Fibroblast of peridontal ligament (primary cell): Measurements from ENCODE around the gene MISP.
A peak's percentile ranks its signal among the peaks of the same experiment; 100 is the strongest.

ENCODE experiments used
- DNase-seq: peaks from one replicate; pipeline ENCODE4 v3.0.0-alpha.2; 2010; ENCODE audit errors: extremely low read depth

Gene MISP

GRCh38 chr19:772730-773436 is 22.0 kb downstream of the MISP start:
- DNase-seq, result no peak

DNA sequence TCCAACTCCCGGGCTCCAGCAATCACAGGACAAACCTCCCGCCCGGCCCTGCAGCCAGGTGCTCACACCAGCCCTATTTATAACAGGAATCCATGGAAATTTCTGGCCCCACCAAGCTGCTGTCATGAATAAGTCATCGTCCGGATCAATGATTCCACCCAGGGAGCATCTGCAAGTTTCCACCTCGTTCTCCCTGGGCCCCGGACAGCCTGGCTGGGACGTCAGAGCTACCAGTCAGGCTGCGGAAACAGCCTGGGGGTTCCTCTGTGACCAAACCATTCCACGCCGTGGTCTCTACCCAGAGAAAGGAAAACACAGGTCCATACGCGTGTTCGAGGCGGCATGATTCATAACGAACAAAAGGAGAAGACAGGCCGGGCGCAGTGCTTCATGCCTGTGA is 25.6 kb downstream of the MISP start:
- no peak for DNase-seq

- peak; percentile 98 for DNase-seq
Observed at GRCh38 chr19:778910-779653, 28.2 kb downstream of the MISP start.

DNA sequence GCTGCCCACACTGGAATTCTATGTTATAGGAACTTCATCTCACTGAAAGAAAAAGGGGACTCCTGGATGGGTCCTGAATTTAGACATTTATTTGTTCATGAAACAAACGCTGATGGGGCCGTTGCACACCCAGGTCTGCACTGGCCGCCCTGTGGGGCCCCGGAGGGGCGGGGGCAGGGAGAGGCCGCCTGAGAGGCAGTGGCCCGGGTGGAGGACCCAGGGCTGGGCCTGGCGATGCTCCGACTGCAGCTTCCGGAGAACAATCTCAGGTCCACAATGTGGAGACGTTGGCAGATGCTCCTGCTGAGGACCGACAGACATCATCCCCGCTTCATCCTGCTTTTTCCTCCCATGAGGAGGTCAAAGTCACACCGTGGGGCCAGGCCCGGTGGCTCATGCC is 30.0 kb downstream of the MISP start:
- DNase-seq, result no peak

GRCh38 chr19:781800-782184 is 30.9 kb downstream of the MISP start:
- no peak for DNase-seq

GRCh38 chr19:782185-782877 is 31.4 kb downstream of the MISP start:
- DNase-seq, result peak; percentile 61

- no peak for DNase-seq
Observed at GRCh38 chr19:782878-783668, 32.2 kb downstream of the MISP start.

GRCh38 chr19:784541-784940 is 33.6 kb downstream of the MISP start:
- no peak for DNase-seq

GRCh38 chr19:787536-787935 is 36.6 kb downstream of the MISP start:
- no peak for DNase-seq

GRCh38 chr19:788686-788982 is 37.7 kb downstream of the MISP start:
- DNase-seq, result no peak

- DNase-seq, result no peak
Observed at GRCh38 chr19:788983-789700, 38.2 kb downstream of the MISP start.

DNA sequence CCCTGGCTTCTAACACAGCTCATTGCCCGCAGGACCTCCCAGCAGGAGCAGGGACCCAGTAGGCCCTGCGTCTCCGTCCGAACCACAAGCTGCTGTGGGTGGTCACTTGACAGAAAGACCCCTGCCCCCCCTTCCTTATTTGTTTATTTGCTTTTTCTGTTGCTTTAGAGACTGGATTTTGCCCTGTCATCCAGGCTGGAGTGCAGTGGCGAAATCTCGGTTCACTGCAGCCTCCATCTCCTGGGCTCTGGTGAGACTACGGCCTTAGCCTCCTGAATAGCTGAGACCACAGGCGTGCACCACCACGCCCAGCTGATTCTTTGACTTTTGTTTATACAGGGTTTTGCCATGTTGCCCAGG is 38.8 kb downstream of the MISP start:
- no peak for DNase-seq

DNA sequence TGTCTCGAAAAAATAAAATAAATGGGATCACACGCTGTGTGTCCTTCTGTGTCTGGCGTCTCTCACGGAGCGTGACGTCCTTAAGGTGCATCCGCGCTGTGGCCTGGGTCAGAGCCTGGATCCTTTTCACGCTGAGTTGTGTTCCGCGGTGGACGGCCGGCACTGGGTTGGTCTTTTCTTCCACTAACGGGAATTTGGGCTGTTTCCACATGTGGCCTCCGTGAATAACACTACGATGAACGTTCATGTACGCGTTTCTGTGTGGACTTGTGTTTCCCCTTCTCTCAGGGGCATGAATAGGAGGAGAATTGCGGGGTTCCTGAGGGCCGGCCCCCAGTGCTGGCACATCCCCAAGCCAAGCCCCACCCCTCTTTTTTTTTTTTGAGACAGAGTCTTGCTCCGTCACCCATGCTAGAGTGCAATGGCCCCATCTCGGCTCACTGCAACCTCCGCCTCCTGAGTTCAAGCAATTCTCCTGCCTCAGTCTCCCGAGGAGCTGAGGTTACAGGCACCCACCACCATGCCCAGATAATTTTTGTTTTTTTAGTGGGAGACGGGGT is 40.2 kb downstream of the MISP start:
- DNase-seq, result no peak

DNA sequence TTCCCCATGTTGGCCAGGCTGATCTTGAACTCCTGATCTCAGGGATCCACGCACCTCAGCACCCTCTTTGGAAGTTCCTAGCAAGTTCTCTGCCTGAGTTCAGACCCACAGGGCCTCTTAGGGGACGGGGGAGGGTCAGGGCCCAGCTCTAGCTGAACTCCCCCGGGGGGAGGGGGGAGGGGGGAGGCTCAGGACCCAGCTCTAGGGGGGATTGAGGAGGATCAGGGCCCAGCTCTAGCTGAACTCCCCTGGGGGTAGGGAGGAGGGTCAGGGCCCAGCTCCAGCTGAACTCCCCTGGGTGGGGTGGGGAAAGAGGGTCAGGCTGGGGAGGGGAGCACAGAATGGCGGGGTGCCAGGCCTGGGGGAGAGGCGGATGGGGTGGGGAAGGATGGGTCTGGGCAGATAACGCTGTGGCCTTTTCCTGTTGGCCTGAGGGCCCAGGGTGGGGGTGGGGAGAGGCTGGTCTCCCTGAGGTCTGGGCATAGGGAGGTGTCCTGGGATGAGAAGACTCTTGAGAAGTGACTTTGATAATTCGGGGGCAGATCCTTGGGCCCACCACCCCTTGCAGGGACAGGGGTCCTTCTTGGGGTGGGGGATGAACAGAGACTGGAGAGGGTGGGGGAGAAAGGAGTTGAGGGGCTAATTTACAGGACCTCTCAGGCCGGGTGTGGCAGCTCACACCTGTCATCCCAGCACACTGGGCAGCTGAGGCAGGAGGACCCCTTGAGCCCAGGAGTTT is 40.8 kb downstream of the MISP start:
- no peak for DNase-seq

DNA sequence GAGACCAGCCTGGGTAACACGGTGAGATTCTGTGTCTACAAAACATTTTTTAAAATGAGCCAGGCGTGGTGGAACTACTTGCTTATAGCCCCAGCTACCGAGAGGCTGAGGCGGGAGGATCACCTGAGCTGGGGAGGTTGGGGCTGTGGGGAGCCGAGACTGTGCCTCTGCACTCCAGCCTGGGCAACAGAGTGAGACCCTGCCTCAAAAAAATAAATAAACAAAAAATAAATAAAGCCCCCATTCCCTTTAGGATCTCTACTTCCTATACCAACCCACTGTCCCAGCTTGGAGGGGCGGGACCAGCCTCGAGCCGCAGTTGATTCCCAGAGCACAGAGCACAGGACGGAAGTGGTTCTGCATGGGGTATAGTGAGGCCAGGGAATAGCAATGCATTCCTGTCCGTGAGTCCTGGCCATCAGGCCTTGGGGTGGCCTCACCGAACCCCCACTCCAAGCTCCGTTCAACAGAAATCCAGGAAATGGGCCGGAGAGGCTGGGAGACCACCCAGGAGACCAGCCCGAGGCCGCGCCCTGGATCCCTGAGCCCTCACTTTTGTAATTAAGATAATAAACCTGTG is 41.5 kb downstream of the MISP start:
- DNase-seq, result no peak

- DNase-seq, result no peak
Observed at GRCh38 chr19:793806-794205, 42.9 kb downstream of the MISP start.

DNA sequence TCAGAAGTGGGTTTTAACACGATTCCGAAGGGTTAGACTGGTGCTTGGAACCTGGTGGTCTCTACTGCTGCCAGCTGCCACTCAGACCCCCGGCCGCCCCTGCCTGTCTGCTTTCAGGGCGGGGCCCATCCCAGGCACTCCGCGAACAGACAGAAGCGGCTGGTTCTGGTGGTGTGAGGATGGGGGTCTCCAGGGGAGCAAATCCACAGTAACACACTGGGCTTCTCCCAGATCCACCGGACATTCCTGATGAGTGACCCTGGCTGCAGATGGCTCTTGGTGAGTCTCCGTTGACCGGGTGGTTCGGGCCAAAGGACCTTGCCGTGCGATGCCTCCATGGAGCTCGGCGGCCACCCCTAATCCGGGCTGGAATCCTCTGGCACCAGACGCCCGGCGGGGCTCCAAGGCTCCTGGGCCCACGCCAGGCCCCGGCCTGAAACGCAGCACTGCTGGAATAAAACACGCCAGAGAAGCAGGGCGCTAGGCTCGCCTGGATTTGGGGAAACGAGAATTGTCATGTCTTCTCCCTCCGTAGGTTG is 44.2 kb downstream of the MISP start:
- DNase-seq, result no peak

- no peak for DNase-seq
Observed at GRCh38 chr19:795691-796581, 45.0 kb downstream of the MISP start.
